GM12875 (cell line): ENCODE results near the gene PPM1F.
A peak's percentile ranks its signal among the peaks of the same experiment; 100 is the strongest.

Source experiments
- H3K4me3 ChIP-seq: one replicate; pipeline ENCODE4 v1.5.1; 2011; ENCODE audit warnings: low read depth, low read length, control low read depth
- CTCF ChIP-seq: IDR thresholded peaks from 2 replicates; pipeline ENCODE4 v1.5.1; 2011; ENCODE audit warnings: low read depth, mild to moderate bottlenecking, control low read depth, inconsistent platforms, low read length, moderate library complexity, borderline replicate concordance; ENCODE audit not compliant: insufficient read depth

Gene PPM1F, protein sequence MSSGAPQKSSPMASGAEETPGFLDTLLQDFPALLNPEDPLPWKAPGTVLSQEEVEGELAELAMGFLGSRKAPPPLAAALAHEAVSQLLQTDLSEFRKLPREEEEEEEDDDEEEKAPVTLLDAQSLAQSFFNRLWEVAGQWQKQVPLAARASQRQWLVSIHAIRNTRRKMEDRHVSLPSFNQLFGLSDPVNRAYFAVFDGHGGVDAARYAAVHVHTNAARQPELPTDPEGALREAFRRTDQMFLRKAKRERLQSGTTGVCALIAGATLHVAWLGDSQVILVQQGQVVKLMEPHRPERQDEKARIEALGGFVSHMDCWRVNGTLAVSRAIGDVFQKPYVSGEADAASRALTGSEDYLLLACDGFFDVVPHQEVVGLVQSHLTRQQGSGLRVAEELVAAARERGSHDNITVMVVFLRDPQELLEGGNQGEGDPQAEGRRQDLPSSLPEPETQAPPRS

DNA sequence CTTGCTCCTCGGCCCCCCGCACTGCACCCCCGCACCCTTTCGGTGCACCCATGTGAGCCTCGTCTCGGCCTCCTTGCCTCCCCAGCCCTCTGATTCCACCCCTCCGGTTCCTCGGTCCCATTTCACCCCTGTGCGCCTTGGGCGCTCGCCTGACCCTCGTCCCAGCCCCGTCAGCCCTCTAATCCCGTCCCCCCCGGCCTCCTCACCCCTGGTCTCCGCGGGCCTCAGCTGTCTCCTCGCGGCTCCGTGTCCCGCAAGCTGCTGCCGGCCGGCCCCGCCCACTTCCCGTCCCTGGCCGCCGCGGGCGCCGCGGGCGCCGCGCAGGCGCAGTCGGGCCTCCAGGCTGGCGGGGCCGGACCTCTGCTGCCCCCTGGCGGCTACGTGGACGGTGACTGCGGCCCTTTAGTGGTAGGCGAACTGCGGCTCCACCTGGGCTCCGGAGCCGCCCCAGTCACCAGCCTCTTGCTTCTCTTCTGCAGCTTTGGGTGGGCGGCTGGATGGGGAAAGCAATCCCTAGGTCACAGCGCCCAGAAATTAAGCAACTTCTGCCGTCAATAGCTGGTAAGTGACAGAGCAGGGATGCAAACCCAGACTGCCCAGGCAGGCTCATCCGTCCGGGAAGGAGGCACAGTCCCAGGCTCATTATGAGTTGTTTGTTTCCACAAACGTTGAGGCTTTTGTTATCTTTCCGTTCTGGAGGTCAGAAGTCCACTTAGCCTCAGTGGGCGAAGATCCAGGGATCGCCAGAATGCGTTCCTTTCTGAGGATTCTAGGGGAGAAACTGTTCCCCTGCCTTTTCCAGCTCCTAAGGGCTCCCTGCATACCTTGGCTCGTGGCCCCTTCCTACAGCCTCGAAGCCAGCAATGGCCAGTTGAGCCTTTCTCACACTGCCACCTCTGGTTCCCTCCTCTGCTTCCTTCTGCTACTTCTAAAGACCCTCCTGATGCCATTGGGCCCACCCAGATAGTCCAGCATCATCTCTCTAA is at the start of gene PPM1F:
Gene PPM1F, minus strand, starts transcription at position 263 of the 986 bp plus-strand sequence. CDS start 6,800 bp downstream, outside the sequence.
- peak; percentile 90 for TF ChIP-seq CTCF
- H3K4me3 ChIP-seq, result peak within 1 kb of the TSS; percentile 80

- H3K4me3 ChIP-seq, result no peak overlapping the region
- TF ChIP-seq CTCF, result no peak
These were observed 49.2 kb upstream of the PPM1F start for GRCh38 chr22:22001664-22002525.

- no peak for TF ChIP-seq CTCF
- no peak overlapping the region for H3K4me3 ChIP-seq
These were observed 46.1 kb upstream of the PPM1F start for GRCh38 chr22:21998595-21999247.

GRCh38 chr22:21996175-21996720 is 43.6 kb upstream of the PPM1F start:
- H3K4me3 ChIP-seq, result no peak overlapping the region
- TF ChIP-seq CTCF, result no peak

GRCh38 chr22:21995660-21996059 is 43.0 kb upstream of the PPM1F start:
- TF ChIP-seq CTCF, result no peak
- H3K4me3 ChIP-seq, result no peak overlapping the region

DNA sequence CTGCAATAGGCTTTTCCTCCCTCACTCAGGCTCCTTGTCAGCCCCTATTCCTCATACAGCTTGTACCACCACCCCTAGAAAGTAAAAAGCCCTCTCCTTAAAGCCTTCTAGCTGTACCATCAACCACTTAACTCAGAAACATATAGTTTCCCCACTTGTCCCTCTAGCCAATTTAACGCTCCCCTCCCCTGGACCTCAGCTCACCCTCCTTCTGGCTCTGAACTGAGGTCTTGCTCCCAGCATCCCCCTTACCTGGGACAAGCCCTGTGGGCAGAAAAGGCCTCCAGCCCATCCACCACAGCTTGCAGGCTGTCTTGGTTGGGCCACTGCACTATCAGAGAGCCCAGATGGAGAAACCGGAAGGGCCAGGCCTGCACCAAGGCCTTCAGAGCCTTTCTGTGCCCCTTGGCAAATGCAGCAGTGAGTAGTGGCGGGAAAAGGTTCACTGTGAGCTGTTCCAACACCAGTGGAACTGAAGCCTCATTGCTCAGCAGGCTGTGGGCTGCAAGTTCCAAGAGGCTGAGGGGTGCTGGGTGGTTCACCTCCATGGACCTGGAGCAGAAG is 42.3 kb upstream of the PPM1F start:
- no peak for TF ChIP-seq CTCF

More for the DNA sequence above, 42.3 kb upstream of the PPM1F start:
- no peak overlapping the region for H3K4me3 ChIP-seq
